GM21360 (cell line): ENCODE results near the gene UTP11.

Source experiments
- ATAC-seq: cut with Tn5 transposase; IDR thresholded peaks from one replicate; pipeline ENCODE4 v1.9.1; 2021; ENCODE audit warnings: mild to moderate bottlenecking, moderate library complexity; ENCODE audit not compliant: unreplicated experiment

The UTP11 gene

GRCh38 chr1:38045401-38046332 is 33.1 kb downstream of the UTP11 start:
- ATAC-seq = peak; percentile 12

- ATAC-seq = peak; percentile 7
These were observed 33.9 kb downstream of the UTP11 start, which contains the start of gene POU3F1 for GRCh38 chr1:38046333-38046883. Gene POU3F1 (minus strand): TSS chr1:38046793. CDS start chr1:38046743, 50 bp downstream.

GRCh38 chr1:38046884-38047602 is 34.5 kb downstream of the UTP11 start:
- peak; percentile 64 for ATAC-seq

- no peak for ATAC-seq
These were observed 35.1 kb downstream of the UTP11 start for GRCh38 chr1:38047603-38048141.

- ATAC-seq = no peak
These were observed 38.0 kb downstream of the UTP11 start for GRCh38 chr1:38050397-38051078.

- ATAC-seq = no peak
These were observed 38.6 kb downstream of the UTP11 start for GRCh38 chr1:38051079-38051543.

GRCh38 chr1:38052750-38053415 is 40.3 kb downstream of the UTP11 start:
- no peak for ATAC-seq

- no peak for ATAC-seq
These were observed 41.0 kb downstream of the UTP11 start for GRCh38 chr1:38053416-38054091.

- no peak for ATAC-seq
These were observed 42.9 kb downstream of the UTP11 start for GRCh38 chr1:38055398-38055797.

GRCh38 chr1:38055965-38056364 is 43.4 kb downstream of the UTP11 start:
- ATAC-seq = no peak

- no peak for ATAC-seq
These were observed 47.2 kb downstream of the UTP11 start for GRCh38 chr1:38059635-38060250.

GRCh38 chr1:38060498-38060897 is 48.0 kb downstream of the UTP11 start:
- no peak for ATAC-seq

GRCh38 chr1:38061290-38061689 is 48.8 kb downstream of the UTP11 start:
- ATAC-seq = no peak

- ATAC-seq = peak; percentile 61
These were observed 49.4 kb downstream of the UTP11 start for GRCh38 chr1:38061883-38062328.

- no peak for ATAC-seq
These were observed 50.1 kb downstream of the UTP11 start for GRCh38 chr1:38062361-38063288.

- no peak for ATAC-seq
These were observed 51.1 kb downstream of the UTP11 start for GRCh38 chr1:38063616-38064015.

GRCh38 chr1:38064197-38064903 is 51.8 kb downstream of the UTP11 start:
- ATAC-seq = no peak
